WTC11 (cell line): ENCODE measurements around the gene EEF1AKMT4. TPM values are rescaled to one million over a fixed set of nuclear protein-coding genes. Genes with fewer than 3 reads are reported as not detected.

Experiments
- ATAC-seq: fragments of 200-7000 bp; cut with Tn5 transposase; 2 replicates; pipeline ENCODE4 v1.10.0; 2021; ENCODE audit warnings: mild to moderate bottlenecking, moderate library complexity
- CTCF ChIA-PET: fragments of 300-600 bp; sonication (Branson Sonifier 250); formaldehyde crosslinking; loops from one replicate; lab custom pipeline; 2021; ENCODE audit warnings: antibody characterized with exemption; lab: Charles Lee
- POLR2A ChIA-PET: fragments of 350-600 bp; sonication (Branson Sonifier 250); formaldehyde crosslinking; loops from one replicate; lab custom pipeline; 2021; ENCODE audit warnings: antibody characterized with exemption; lab: Charles Lee
- DNase-seq: peaks from one replicate; pipeline ENCODE4 v3.0.0; 2021; ENCODE audit warnings: low spot score
- H3K27ac Mint-ChIP-seq: 2 replicates; pipeline ENCODE4 v1.8.0; 2021; ENCODE audit warnings: mixed read lengths
- H3K27me3 Mint-ChIP-seq: 2 replicates; pipeline ENCODE4 v1.8.0; 2021; ENCODE audit warnings: low read depth, mild to moderate bottlenecking, moderate library complexity, mixed read lengths
- H3K36me3 Mint-ChIP-seq: 2 replicates; pipeline ENCODE4 v1.8.0; 2021; ENCODE audit warnings: mixed read lengths
- H3K4me1 Mint-ChIP-seq: 2 replicates; pipeline ENCODE4 v1.8.0; 2022; ENCODE audit warnings: mixed read lengths
- H3K4me3 Mint-ChIP-seq: 2 replicates; pipeline ENCODE4 v1.8.0; 2021; ENCODE audit warnings: mild to moderate bottlenecking, moderate library complexity, mixed read lengths
- H3K9me3 Mint-ChIP-seq: 2 replicates; pipeline ENCODE4 v1.8.0; 2021; ENCODE audit warnings: mixed read lengths
- CREM ChIP-seq: sonication (generic); formaldehyde crosslinking; IDR thresholded peaks from 2 replicates; pipeline ENCODE4 v1.8.1; 2022; ENCODE audit warnings: mild to moderate bottlenecking, missing genetic modification reagents, moderate library complexity
- ELF4 ChIP-seq: sonication (generic); formaldehyde crosslinking; IDR thresholded peaks from 2 replicates; pipeline ENCODE4 v1.8.1; 2022; ENCODE audit warnings: low read depth, mild to moderate bottlenecking, moderate library complexity, missing genetic modification reagents
- GABPB1 ChIP-seq: sonication (generic); formaldehyde crosslinking; IDR thresholded peaks from 2 replicates; pipeline ENCODE4 v1.8.1; 2023; ENCODE audit warnings: mild to moderate bottlenecking, missing genetic modification reagents
- IRF2 ChIP-seq: sonication (generic); formaldehyde crosslinking; IDR thresholded peaks from 2 replicates; pipeline ENCODE4 v1.8.0; 2022; ENCODE audit warnings: low read depth, missing genetic modification reagents, borderline replicate concordance
- JAZF1 ChIP-seq: fragments of 250-450 bp; sonication (Bioruptor Pico); IDR thresholded peaks from 2 replicates; pipeline ENCODE4 v1.9.0; 2021; ENCODE audit warnings: moderate library complexity, mild to moderate bottlenecking, inconsistent platforms
- MYBL2 ChIP-seq: sonication (generic); formaldehyde crosslinking; IDR thresholded peaks from 2 replicates; pipeline ENCODE4 v1.8.1; 2023; ENCODE audit warnings: mild to moderate bottlenecking, moderate library complexity, missing genetic modification reagents
- TEAD1 ChIP-seq: sonication (generic); formaldehyde crosslinking; IDR thresholded peaks from 2 replicates; pipeline ENCODE4 v1.8.0; 2022; ENCODE audit warnings: mild to moderate bottlenecking, missing genetic modification reagents
- ZNF396 ChIP-seq: fragments of 250-450 bp; sonication (Bioruptor Pico); IDR thresholded peaks from 2 replicates; pipeline ENCODE4 v1.8.0; 2021; ENCODE audit warnings: mild to moderate bottlenecking, moderate library complexity, borderline replicate concordance
- ZNF423 ChIP-seq: fragments of 250-450 bp; sonication (Bioruptor Pico); IDR thresholded peaks from 2 replicates; pipeline ENCODE4 v2.1.2; 2022; ENCODE audit warnings: mild to moderate bottlenecking, moderate library complexity
- total RNA-seq: library from RNA; stranded (reverse); gene quantifications from 3 replicates; pipeline ENCODE4 v1.2.3, GENCODE V29; 2021
- TF ChIP-seq, protein P1 (sequence below): sonication (generic); formaldehyde crosslinking; conservative IDR thresholded peaks from 2 replicates; pipeline ENCODE4 v1.8.1; 2023; ENCODE audit warnings: mild to moderate bottlenecking, low read depth, missing genetic modification reagents, moderate library complexity
- TF ChIP-seq, protein P2 (sequence below): fragments of 250-450 bp; sonication (Bioruptor Pico); IDR thresholded peaks from 2 replicates; pipeline ENCODE4 v1.9.0; 2021; ENCODE audit warnings: mild to moderate bottlenecking
- TF ChIP-seq, protein P3 (sequence below): sonication (generic); formaldehyde crosslinking; IDR thresholded peaks from 2 replicates; pipeline ENCODE4 v1.8.0; 2022; ENCODE audit warnings: mild to moderate bottlenecking, missing genetic modification reagents
- TF ChIP-seq, protein P4 (sequence below): sonication (generic); formaldehyde crosslinking; IDR thresholded peaks from 2 replicates; pipeline ENCODE4 v1.8.1; 2023; ENCODE audit warnings: mild to moderate bottlenecking, missing genetic modification reagents, borderline replicate concordance
- TF ChIP-seq, protein P5 (sequence below): fragments of 250-450 bp; sonication (Bioruptor Pico); IDR thresholded peaks from 2 replicates; pipeline ENCODE4 v1.9.0; 2021; ENCODE audit warnings: mild to moderate bottlenecking
- TF ChIP-seq, protein P6 (sequence below): sonication (generic); formaldehyde crosslinking; IDR thresholded peaks from 2 replicates; pipeline ENCODE4 v1.8.0; 2022; ENCODE audit warnings: mild to moderate bottlenecking, missing genetic modification reagents
- TF ChIP-seq, protein P7 (sequence below): sonication (generic); formaldehyde crosslinking; IDR thresholded peaks from 2 replicates; pipeline ENCODE4 v1.8.0; 2022; ENCODE audit warnings: mild to moderate bottlenecking, missing genetic modification reagents
- TF ChIP-seq, protein P8 (sequence below): sonication (generic); formaldehyde crosslinking; IDR thresholded peaks from 2 replicates; pipeline ENCODE4 v1.8.0; 2023; ENCODE audit warnings: missing genetic modification reagents, mild to moderate bottlenecking, borderline replicate concordance
- TF ChIP-seq, protein P9 (sequence below): sonication (generic); formaldehyde crosslinking; conservative IDR thresholded peaks from 2 replicates; pipeline ENCODE4 v1.8.1; 2022; ENCODE audit warnings: mild to moderate bottlenecking, missing genetic modification reagents

EEF1AKMT4 gene
- total RNA-seq, 1 experiment from 2014 or later, result 11.3 TPM

DNA sequence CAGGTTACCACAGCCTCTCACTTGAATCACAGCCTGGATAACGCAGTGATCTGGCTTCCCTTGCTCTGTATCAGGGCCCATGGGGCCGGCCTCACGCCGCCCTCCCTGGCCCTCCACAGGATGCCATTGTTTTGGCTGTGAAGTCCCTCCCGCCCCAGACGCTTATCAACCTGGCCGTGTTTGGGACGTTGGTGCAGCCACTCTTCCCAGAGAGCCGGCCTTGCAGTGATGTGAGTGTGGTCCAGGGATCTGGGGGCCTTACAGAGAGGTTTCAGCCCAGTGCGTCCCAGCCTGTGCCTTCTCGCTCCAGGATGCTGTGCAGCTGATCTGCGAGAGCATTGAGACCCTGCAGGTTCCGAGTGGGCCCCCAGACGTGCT lies 13.4 kb upstream of the EEF1AKMT4 start (continued):
- TF ChIP-seq, protein P1, sequence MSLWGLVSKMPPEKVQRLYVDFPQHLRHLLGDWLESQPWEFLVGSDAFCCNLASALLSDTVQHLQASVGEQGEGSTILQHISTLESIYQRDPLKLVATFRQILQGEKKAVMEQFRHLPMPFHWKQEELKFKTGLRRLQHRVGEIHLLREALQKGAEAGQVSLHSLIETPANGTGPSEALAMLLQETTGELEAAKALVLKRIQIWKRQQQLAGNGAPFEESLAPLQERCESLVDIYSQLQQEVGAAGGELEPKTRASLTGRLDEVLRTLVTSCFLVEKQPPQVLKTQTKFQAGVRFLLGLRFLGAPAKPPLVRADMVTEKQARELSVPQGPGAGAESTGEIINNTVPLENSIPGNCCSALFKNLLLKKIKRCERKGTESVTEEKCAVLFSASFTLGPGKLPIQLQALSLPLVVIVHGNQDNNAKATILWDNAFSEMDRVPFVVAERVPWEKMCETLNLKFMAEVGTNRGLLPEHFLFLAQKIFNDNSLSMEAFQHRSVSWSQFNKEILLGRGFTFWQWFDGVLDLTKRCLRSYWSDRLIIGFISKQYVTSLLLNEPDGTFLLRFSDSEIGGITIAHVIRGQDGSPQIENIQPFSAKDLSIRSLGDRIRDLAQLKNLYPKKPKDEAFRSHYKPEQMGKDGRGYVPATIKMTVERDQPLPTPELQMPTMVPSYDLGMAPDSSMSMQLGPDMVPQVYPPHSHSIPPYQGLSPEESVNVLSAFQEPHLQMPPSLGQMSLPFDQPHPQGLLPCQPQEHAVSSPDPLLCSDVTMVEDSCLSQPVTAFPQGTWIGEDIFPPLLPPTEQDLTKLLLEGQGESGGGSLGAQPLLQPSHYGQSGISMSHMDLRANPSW (CRISPR knock-in tag), result no peak
- TF ChIP-seq, protein P2, sequence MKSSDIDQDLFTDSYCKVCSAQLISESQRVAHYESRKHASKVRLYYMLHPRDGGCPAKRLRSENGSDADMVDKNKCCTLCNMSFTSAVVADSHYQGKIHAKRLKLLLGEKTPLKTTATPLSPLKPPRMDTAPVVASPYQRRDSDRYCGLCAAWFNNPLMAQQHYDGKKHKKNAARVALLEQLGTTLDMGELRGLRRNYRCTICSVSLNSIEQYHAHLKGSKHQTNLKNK (CRISPR knock-in tag), result no peak
- no peak for TF ChIP-seq TEAD1 (CRISPR knock-in tag)
- no peak for TF ChIP-seq IRF2 (CRISPR knock-in tag)
- TF ChIP-seq, protein P3, sequence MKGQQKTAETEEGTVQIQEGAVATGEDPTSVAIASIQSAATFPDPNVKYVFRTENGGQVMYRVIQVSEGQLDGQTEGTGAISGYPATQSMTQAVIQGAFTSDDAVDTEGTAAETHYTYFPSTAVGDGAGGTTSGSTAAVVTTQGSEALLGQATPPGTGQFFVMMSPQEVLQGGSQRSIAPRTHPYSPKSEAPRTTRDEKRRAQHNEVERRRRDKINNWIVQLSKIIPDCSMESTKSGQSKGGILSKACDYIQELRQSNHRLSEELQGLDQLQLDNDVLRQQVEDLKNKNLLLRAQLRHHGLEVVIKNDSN (CRISPR knock-in tag), result no peak

DNA sequence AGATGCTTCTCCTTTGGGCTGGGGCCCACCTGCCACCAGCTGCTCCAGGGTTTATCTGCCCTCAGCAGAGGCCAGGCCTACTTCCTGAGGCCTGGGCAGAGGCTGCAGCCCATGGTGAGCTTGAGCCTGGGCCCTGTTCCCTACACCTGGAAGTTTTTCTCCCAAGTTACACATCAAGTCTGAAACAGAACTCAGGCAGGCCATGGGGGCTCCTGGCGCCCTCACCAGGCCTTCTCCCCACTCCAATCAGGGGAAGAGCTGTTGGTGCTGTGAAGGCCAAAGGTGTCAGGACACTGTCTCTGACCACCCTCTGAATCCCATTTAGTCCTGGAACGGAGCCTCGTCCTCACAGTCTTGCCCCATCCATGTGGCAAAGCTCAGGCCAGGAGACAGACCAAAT lies 12.8 kb upstream of the EEF1AKMT4 start:
- ChIA-PET CTCF (interaction anchor here (0.8 to 7.5 kb wide), 6 partner anchors 8 to 332 kb away, joined by 3 to 88 read pairs (median 4); partner anchors contain the start of genes EEF1AKMT4 and VWA5B2), POLR2A (no interaction called here)
- H3K27me3 Mint-ChIP-seq, result peaks cover 28% of the 10 kb centered on the region
- no peaks in the 10 kb centered on the region for H3K36me3 Mint-ChIP-seq
- H3K4me1 Mint-ChIP-seq, result no peaks in the 10 kb centered on the region
- H3K27ac Mint-ChIP-seq, result no peak overlapping the region
- H3K4me3 Mint-ChIP-seq, result no peak overlapping the region
- H3K9me3 Mint-ChIP-seq, result no peaks in the 10 kb centered on the region
- ATAC-seq (no peak), DNase-seq (no peak)
- TF ChIP-seq, protein P4, sequence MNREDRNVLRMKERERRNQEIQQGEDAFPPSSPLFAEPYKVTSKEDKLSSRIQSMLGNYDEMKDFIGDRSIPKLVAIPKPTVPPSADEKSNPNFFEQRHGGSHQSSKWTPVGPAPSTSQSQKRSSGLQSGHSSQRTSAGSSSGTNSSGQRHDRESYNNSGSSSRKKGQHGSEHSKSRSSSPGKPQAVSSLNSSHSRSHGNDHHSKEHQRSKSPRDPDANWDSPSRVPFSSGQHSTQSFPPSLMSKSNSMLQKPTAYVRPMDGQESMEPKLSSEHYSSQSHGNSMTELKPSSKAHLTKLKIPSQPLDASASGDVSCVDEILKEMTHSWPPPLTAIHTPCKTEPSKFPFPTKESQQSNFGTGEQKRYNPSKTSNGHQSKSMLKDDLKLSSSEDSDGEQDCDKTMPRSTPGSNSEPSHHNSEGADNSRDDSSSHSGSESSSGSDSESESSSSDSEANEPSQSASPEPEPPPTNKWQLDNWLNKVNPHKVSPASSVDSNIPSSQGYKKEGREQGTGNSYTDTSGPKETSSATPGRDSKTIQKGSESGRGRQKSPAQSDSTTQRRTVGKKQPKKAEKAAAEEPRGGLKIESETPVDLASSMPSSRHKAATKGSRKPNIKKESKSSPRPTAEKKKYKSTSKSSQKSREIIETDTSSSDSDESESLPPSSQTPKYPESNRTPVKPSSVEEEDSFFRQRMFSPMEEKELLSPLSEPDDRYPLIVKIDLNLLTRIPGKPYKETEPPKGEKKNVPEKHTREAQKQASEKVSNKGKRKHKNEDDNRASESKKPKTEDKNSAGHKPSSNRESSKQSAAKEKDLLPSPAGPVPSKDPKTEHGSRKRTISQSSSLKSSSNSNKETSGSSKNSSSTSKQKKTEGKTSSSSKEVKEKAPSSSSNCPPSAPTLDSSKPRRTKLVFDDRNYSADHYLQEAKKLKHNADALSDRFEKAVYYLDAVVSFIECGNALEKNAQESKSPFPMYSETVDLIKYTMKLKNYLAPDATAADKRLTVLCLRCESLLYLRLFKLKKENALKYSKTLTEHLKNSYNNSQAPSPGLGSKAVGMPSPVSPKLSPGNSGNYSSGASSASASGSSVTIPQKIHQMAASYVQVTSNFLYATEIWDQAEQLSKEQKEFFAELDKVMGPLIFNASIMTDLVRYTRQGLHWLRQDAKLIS (CRISPR knock-in tag), result no peak
- TF ChIP-seq, protein P5, sequence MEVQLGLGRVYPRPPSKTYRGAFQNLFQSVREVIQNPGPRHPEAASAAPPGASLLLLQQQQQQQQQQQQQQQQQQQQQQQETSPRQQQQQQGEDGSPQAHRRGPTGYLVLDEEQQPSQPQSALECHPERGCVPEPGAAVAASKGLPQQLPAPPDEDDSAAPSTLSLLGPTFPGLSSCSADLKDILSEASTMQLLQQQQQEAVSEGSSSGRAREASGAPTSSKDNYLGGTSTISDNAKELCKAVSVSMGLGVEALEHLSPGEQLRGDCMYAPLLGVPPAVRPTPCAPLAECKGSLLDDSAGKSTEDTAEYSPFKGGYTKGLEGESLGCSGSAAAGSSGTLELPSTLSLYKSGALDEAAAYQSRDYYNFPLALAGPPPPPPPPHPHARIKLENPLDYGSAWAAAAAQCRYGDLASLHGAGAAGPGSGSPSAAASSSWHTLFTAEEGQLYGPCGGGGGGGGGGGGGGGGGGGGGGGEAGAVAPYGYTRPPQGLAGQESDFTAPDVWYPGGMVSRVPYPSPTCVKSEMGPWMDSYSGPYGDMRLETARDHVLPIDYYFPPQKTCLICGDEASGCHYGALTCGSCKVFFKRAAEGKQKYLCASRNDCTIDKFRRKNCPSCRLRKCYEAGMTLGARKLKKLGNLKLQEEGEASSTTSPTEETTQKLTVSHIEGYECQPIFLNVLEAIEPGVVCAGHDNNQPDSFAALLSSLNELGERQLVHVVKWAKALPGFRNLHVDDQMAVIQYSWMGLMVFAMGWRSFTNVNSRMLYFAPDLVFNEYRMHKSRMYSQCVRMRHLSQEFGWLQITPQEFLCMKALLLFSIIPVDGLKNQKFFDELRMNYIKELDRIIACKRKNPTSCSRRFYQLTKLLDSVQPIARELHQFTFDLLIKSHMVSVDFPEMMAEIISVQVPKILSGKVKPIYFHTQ (CRISPR knock-in tag), result no peak
- TF ChIP-seq, protein P6, sequence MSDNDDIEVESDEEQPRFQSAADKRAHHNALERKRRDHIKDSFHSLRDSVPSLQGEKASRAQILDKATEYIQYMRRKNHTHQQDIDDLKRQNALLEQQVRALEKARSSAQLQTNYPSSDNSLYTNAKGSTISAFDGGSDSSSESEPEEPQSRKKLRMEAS (CRISPR knock-in tag), result no peak
- no peak for TF ChIP-seq CREM (CRISPR knock-in tag)
- TF ChIP-seq ELF4 (CRISPR knock-in tag), result no peak
- no peak for TF ChIP-seq TEAD1 (CRISPR knock-in tag)
- no peak for TF ChIP-seq ZNF423 (CRISPR knock-in tag)
- no peak for TF ChIP-seq GABPB1 (CRISPR knock-in tag)
- TF ChIP-seq JAZF1 (CRISPR knock-in tag), result no peak
- no peak for TF ChIP-seq ZNF396
- TF ChIP-seq, protein P7, sequence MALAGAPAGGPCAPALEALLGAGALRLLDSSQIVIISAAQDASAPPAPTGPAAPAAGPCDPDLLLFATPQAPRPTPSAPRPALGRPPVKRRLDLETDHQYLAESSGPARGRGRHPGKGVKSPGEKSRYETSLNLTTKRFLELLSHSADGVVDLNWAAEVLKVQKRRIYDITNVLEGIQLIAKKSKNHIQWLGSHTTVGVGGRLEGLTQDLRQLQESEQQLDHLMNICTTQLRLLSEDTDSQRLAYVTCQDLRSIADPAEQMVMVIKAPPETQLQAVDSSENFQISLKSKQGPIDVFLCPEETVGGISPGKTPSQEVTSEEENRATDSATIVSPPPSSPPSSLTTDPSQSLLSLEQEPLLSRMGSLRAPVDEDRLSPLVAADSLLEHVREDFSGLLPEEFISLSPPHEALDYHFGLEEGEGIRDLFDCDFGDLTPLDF, result no peak
- TF ChIP-seq MYBL2, result no peak
- TF ChIP-seq, protein P8, sequence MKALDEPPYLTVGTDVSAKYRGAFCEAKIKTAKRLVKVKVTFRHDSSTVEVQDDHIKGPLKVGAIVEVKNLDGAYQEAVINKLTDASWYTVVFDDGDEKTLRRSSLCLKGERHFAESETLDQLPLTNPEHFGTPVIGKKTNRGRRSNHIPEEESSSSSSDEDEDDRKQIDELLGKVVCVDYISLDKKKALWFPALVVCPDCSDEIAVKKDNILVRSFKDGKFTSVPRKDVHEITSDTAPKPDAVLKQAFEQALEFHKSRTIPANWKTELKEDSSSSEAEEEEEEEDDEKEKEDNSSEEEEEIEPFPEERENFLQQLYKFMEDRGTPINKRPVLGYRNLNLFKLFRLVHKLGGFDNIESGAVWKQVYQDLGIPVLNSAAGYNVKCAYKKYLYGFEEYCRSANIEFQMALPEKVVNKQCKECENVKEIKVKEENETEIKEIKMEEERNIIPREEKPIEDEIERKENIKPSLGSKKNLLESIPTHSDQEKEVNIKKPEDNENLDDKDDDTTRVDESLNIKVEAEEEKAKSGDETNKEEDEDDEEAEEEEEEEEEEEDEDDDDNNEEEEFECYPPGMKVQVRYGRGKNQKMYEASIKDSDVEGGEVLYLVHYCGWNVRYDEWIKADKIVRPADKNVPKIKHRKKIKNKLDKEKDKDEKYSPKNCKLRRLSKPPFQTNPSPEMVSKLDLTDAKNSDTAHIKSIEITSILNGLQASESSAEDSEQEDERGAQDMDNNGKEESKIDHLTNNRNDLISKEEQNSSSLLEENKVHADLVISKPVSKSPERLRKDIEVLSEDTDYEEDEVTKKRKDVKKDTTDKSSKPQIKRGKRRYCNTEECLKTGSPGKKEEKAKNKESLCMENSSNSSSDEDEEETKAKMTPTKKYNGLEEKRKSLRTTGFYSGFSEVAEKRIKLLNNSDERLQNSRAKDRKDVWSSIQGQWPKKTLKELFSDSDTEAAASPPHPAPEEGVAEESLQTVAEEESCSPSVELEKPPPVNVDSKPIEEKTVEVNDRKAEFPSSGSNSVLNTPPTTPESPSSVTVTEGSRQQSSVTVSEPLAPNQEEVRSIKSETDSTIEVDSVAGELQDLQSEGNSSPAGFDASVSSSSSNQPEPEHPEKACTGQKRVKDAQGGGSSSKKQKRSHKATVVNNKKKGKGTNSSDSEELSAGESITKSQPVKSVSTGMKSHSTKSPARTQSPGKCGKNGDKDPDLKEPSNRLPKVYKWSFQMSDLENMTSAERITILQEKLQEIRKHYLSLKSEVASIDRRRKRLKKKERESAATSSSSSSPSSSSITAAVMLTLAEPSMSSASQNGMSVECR (CRISPR knock-in tag), result no peak
- TF ChIP-seq, protein P9, sequence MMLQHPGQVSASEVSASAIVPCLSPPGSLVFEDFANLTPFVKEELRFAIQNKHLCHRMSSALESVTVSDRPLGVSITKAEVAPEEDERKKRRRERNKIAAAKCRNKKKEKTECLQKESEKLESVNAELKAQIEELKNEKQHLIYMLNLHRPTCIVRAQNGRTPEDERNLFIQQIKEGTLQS (CRISPR knock-in tag), result no peak
